HEK293T (cell line): ENCODE data around the gene ZNF829.

Experiments
- ARNT ChIP-seq: fragments of 450-650 bp; IDR thresholded peaks from 2 replicates; pipeline ENCODE4 v1.6.1; 2017; ENCODE audit warnings: mild to moderate bottlenecking
- BHLHE40 ChIP-seq: fragments of 450-650 bp; IDR thresholded peaks from 2 replicates; pipeline ENCODE4 v1.6.1; 2016; ENCODE audit warnings: mild to moderate bottlenecking, moderate library complexity, borderline replicate concordance
- ELF4 ChIP-seq: fragments of 450-650 bp; IDR thresholded peaks from 2 replicates; pipeline ENCODE4 v1.6.1; 2017; ENCODE audit warnings: antibody characterized with exemption
- FOXK2 ChIP-seq: fragments of 450-650 bp; IDR thresholded peaks from 2 replicates; pipeline ENCODE4 v1.6.1; 2016; ENCODE audit warnings: mild to moderate bottlenecking
- FOXM1 ChIP-seq: fragments of 450-650 bp; IDR thresholded peaks from 2 replicates; pipeline ENCODE4 v1.6.1; 2017; ENCODE audit warnings: mild to moderate bottlenecking, borderline replicate concordance
- SP1 ChIP-seq: fragments of 450-650 bp; IDR thresholded peaks from 2 replicates; pipeline ENCODE4 v1.6.1; 2017
- SUZ12 ChIP-seq: fragments of 450-650 bp; IDR thresholded peaks from 2 replicates; pipeline ENCODE4 v1.6.1; 2016; ENCODE audit warnings: mild to moderate bottlenecking
- TARDBP ChIP-seq: fragments of 450-650 bp; IDR thresholded peaks from 2 replicates; pipeline ENCODE4 v1.6.1; 2016

DNA sequence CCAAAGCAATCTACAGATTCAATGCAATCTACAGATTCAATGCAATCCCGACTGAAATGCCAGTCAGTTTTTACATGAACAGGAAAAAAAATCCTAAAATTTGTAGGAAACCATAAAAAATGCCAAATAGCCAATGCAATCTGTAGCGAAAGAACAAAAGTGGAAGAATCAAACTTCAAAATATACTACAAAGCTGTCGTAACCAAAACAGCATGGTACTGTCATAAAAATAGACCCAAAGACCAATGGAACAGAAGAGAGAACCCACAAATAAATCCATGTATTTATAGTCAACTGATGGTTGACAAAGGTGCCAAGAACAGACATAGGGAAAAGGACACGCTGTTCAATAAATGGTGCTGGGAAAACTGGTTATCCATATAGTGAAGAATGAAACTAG lies 17.7 kb downstream of the ZNF829 start:
- TF ChIP-seq FOXK2: no peak
- no peak for TF ChIP-seq ELF4
- TF ChIP-seq SUZ12: no peak
- TF ChIP-seq SP1: no peak
- no peak for TF ChIP-seq FOXM1
- TF ChIP-seq TARDBP: no peak
- no peak for TF ChIP-seq BHLHE40
- TF ChIP-seq ARNT: no peak
